Naive thymus-derived CD8-positive, alpha-beta T cell (primary cell): Measurements from ENCODE around the gene FBLL1. TPM values are rescaled to one million over a fixed set of nuclear protein-coding genes. Genes with fewer than 3 reads are reported as not detected.
"Not testable (repeated sequence)": the region's sequence is repeated elsewhere in the genome, so short reads cannot be mapped to it uniquely, and the experiment has no call there.

Experiments used
- ATAC-seq, 2 donors: fragments of 150-1000 bp; cut with Tn5 transposase in 1 of 2; sonication (Bioruptor Pico), chemical (Tn5 transposase) in 1 of 2; 1 replicate in 1 of 2; 2 replicates in 1 of 2; pipeline ENCODE4 v1.10.0; 2021; ENCODE audit warnings: mild to moderate bottlenecking in 2 of 2, moderate library complexity in 2 of 2
- POLR2A ChIA-PET: fragments of 350-600 bp; sonication (Branson Sonifier 250); formaldehyde crosslinking; loops from one replicate; lab custom pipeline; 2021; ENCODE audit warnings: antibody characterized with exemption; lab: Charles Lee
- DNase-seq, 10 donors: peaks; one replicate each; pipeline versions ENCODE4 v3.0.0 to v3.0.0-alpha.2; 2020 to 2022
- H3K27ac Mint-ChIP-seq, 10 donors: one replicate each; pipeline ENCODE4 v1.8.0; 2020 to 2022; ENCODE audit warnings: mild to moderate bottlenecking in 10 of 10, mixed read lengths in 10 of 10, moderate library complexity in 4 of 10, inconsistent platforms in 1 of 10
- H3K27me3 Mint-ChIP-seq, 5 donors: one replicate each; pipeline ENCODE4 v1.8.0; 2021 to 2022; ENCODE audit warnings: mixed read lengths in 5 of 5
- H3K36me3 Mint-ChIP-seq, 3 donors: one replicate each; pipeline ENCODE4 v1.8.0; 2020 to 2022; ENCODE audit warnings: mixed read lengths in 3 of 3, mild to moderate bottlenecking in 2 of 3, inconsistent platforms in 1 of 3
- H3K4me1 Mint-ChIP-seq, 4 donors: one replicate each; pipeline ENCODE4 v1.8.0; 2021 to 2022; ENCODE audit warnings: mixed read lengths in 4 of 4
- H3K4me3 Mint-ChIP-seq, 10 donors: one replicate each; pipeline ENCODE4 v1.8.0; 2020 to 2022; ENCODE audit warnings: mild to moderate bottlenecking in 10 of 10, mixed read lengths in 10 of 10, moderate library complexity in 6 of 10, inconsistent platforms in 1 of 10
- H3K9me3 Mint-ChIP-seq, 9 donors: one replicate each; pipeline ENCODE4 v1.8.0; 2020 to 2022; ENCODE audit warnings: mixed read lengths in 9 of 9, mild to moderate bottlenecking in 3 of 9, inconsistent platforms in 1 of 9, moderate library complexity in 1 of 9
- polyA plus RNA-seq, 3 donors: library from polyadenylated mRNA; unstranded; fragments of 300-500 nt; fragmentation: Illumina TruSeq; gene quantifications; one replicate each; pipeline ENCODE4 v1.2.3, GENCODE V29; 2021
- total RNA-seq, 8 experiments: library from RNA in 2 of 8; stranded (reverse) in 2 of 8; gene quantifications; one replicate each; pipeline ENCODE4 v1.2.3 and lab custom pipeline; 2021 to 2026

Gene FBLL1
- total and polyA plus RNA-seq, 5 experiments from 2014 or later: not detected

- peaks cover 23 to 54% (median 46%) of the 10 kb centered on the region in 5 donors for H3K27me3 Mint-ChIP-seq
- peaks cover 6 to 15% (median 12%) of the 10 kb centered on the region in 4 donors for H3K4me1 Mint-ChIP-seq
- ATAC-seq (peak in 1 of 2 donors; percentile 5), DNase-seq (peak in 1 of 10 donors; percentile 3)
- peak overlapping the region; percentile 54 to 78 (median 66) for H3K4me3 Mint-ChIP-seq
- H3K9me3 Mint-ChIP-seq: peaks cover 0 to 9% (median 2%) of the 10 kb centered on the region in 9 donors
- peaks cover 0 to 2% (median 0%) of the 10 kb centered on the region in 3 donors for H3K36me3 Mint-ChIP-seq
- POLR2A ChIA-PET: no interaction called here
- H3K27ac Mint-ChIP-seq: no peak overlapping the region
Observed at GRCh38 chr5:168529374-168530234, 499 bp downstream of the FBLL1 start.

GRCh38 chr5:168530621-168531150 lies 1.6 kb downstream of the FBLL1 start:
- POLR2A ChIA-PET: no interaction called here
- Mint-ChIP-seq H3K27ac (no peak overlapping the region), H3K36me3 (peaks cover 0 to 2% (median 0%) of the 10 kb centered on the region in 3 donors), H3K9me3 (peaks cover 0 to 9% (median 2%) of the 10 kb centered on the region in 9 donors), H3K27me3 (peaks cover 23 to 54% (median 46%) of the 10 kb centered on the region in 5 donors), H3K4me3 (peak overlapping the region; percentile 54 to 78 (median 66)), H3K4me1 (peaks cover 6 to 15% (median 12%) of the 10 kb centered on the region in 4 donors)
- ATAC-seq (no peak), DNase-seq (no peak)

GRCh38 chr5:168531191-168531590 lies 2.1 kb downstream of the FBLL1 start:
- ATAC-seq (no peak), DNase-seq (no peak)
- POLR2A ChIA-PET: no interaction called here
- peaks cover 4 to 15% (median 12%) of the 10 kb centered on the region in 4 donors for H3K4me1 Mint-ChIP-seq
- H3K36me3 Mint-ChIP-seq: peaks cover 0 to 2% (median 0%) of the 10 kb centered on the region in 3 donors
- peaks cover 0 to 9% (median 2%) of the 10 kb centered on the region in 9 donors for H3K9me3 Mint-ChIP-seq
- peak overlapping the region in 3 of 10 donors; percentile 10 to 78 (median 63) for H3K4me3 Mint-ChIP-seq
- peaks cover 23 to 54% (median 46%) of the 10 kb centered on the region in 5 donors for H3K27me3 Mint-ChIP-seq
- no peak overlapping the region for H3K27ac Mint-ChIP-seq

- H3K9me3 Mint-ChIP-seq: peaks cover 0 to 9% (median 2%) of the 10 kb centered on the region in 9 donors
- H3K27me3 Mint-ChIP-seq: peaks cover 23 to 54% (median 46%) of the 10 kb centered on the region in 5 donors
- DNase-seq (no peak), ATAC-seq (no peak)
- peaks cover 4 to 15% (median 12%) of the 10 kb centered on the region in 4 donors for H3K4me1 Mint-ChIP-seq
- H3K27ac Mint-ChIP-seq: no peak overlapping the region
- peak overlapping the region in 1 of 10 donors; percentile 30 for H3K4me3 Mint-ChIP-seq
- POLR2A ChIA-PET: no interaction called here
- peaks cover 0 to 2% (median 0%) of the 10 kb centered on the region in 3 donors for H3K36me3 Mint-ChIP-seq
Observed at GRCh38 chr5:168531987-168532864, 3.1 kb downstream of the FBLL1 start.

GRCh38 chr5:168534351-168534750 lies 5.2 kb downstream of the FBLL1 start:
- Mint-ChIP-seq H3K9me3 (peaks cover 0 to 10% (median 0%) of the 10 kb centered on the region in 9 donors), H3K4me1 (peaks cover 0 to 10% (median 7%) of the 10 kb centered on the region in 4 donors), H3K27me3 (peaks cover 17 to 42% (median 33%) of the 10 kb centered on the region in 5 donors)
- H3K4me3 Mint-ChIP-seq, DNase-seq, ATAC-seq, H3K27ac Mint-ChIP-seq, H3K36me3 Mint-ChIP-seq, POLR2A ChIA-PET: not testable (repeated sequence)

GRCh38 chr5:168537176-168537575 lies 8.1 kb downstream of the FBLL1 start:
- Mint-ChIP-seq H3K27ac (no peak overlapping the region), H3K4me3 (no peak overlapping the region), H3K36me3 (peaks cover 0 to 2% (median 0%) of the 10 kb centered on the region in 3 donors), H3K9me3 (peaks cover 0 to 17% (median 0%) of the 10 kb centered on the region in 9 donors), H3K4me1 (no peaks in the 10 kb centered on the region), H3K27me3 (peaks cover 7 to 18% (median 14%) of the 10 kb centered on the region in 5 donors)
- POLR2A ChIA-PET: no interaction called here
- ATAC-seq (no peak), DNase-seq (no peak)

GRCh38 chr5:168549554-168549953 lies 20.4 kb downstream of the FBLL1 start:
- Mint-ChIP-seq H3K36me3 (peaks cover 38 to 56% (median 51%) of the 10 kb centered on the region in 3 donors), H3K4me1 (peaks cover 0 to 8% (median 6%) of the 10 kb centered on the region in 4 donors), H3K9me3 (peaks cover 0 to 17% (median 3%) of the 10 kb centered on the region in 9 donors), H3K27ac (peak overlapping the region in 1 of 10 donors; percentile 65), H3K4me3 (no peak overlapping the region), H3K27me3 (no peaks in the 10 kb centered on the region)
- POLR2A ChIA-PET: no interaction called here
- ATAC-seq (no peak), DNase-seq (no peak)

GRCh38 chr5:168550656-168551055 lies 21.6 kb downstream of the FBLL1 start:
- POLR2A ChIA-PET: no interaction called here
- peaks cover 31 to 63% (median 59%) of the 10 kb centered on the region in 3 donors for H3K36me3 Mint-ChIP-seq
- H3K27me3 Mint-ChIP-seq: no peaks in the 10 kb centered on the region
- H3K4me1 Mint-ChIP-seq: peaks cover 0 to 8% (median 6%) of the 10 kb centered on the region in 4 donors
- H3K9me3 Mint-ChIP-seq: peaks cover 0 to 9% (median 0%) of the 10 kb centered on the region in 9 donors
- no peak overlapping the region for H3K27ac Mint-ChIP-seq
- DNase-seq (no peak), ATAC-seq (no peak)
- H3K4me3 Mint-ChIP-seq: no peak overlapping the region

- H3K27ac Mint-ChIP-seq: no peak overlapping the region
- ATAC-seq (no peak), DNase-seq (no peak)
- peaks cover 31 to 76% (median 55%) of the 10 kb centered on the region in 3 donors for H3K36me3 Mint-ChIP-seq
- H3K27me3 Mint-ChIP-seq: no peaks in the 10 kb centered on the region
- POLR2A ChIA-PET: no interaction called here
- peaks cover 0 to 9% (median 0%) of the 10 kb centered on the region in 9 donors for H3K9me3 Mint-ChIP-seq
- H3K4me3 Mint-ChIP-seq: no peak overlapping the region
- H3K4me1 Mint-ChIP-seq: peaks cover 0 to 8% (median 6%) of the 10 kb centered on the region in 4 donors
Observed at GRCh38 chr5:168552146-168552545, 23.0 kb downstream of the FBLL1 start.

- peaks cover 0 to 8% (median 6%) of the 10 kb centered on the region in 4 donors for H3K4me1 Mint-ChIP-seq
- DNase-seq (no peak), ATAC-seq (no peak)
- POLR2A ChIA-PET: no interaction called here
- H3K4me3 Mint-ChIP-seq: no peak overlapping the region
- peaks cover 27 to 82% (median 53%) of the 10 kb centered on the region in 3 donors for H3K36me3 Mint-ChIP-seq
- no peaks in the 10 kb centered on the region for H3K27me3 Mint-ChIP-seq
- no peak overlapping the region for H3K27ac Mint-ChIP-seq
- peaks cover 0 to 9% (median 0%) of the 10 kb centered on the region in 9 donors for H3K9me3 Mint-ChIP-seq
Observed at GRCh38 chr5:168553377-168554130, 24.4 kb downstream of the FBLL1 start.

- POLR2A ChIA-PET: no interaction called here
- H3K4me1 Mint-ChIP-seq: peaks cover 0 to 8% (median 5%) of the 10 kb centered on the region in 4 donors
- no peak overlapping the region for H3K4me3 Mint-ChIP-seq
- H3K27ac Mint-ChIP-seq: no peak overlapping the region
- H3K9me3 Mint-ChIP-seq: peaks cover 0 to 9% (median 0%) of the 10 kb centered on the region in 9 donors
- no peaks in the 10 kb centered on the region for H3K27me3 Mint-ChIP-seq
- no peak for DNase-seq
- ATAC-seq: no peak
- peaks cover 17 to 85% (median 53%) of the 10 kb centered on the region in 3 donors for H3K36me3 Mint-ChIP-seq
Observed at GRCh38 chr5:168557389-168557788, 28.3 kb downstream of the FBLL1 start.
